K562 (cell line): ENCODE data around the gene SHB. TPM values are rescaled to one million over a fixed set of nuclear protein-coding genes. Genes with fewer than 3 reads are reported as not detected.

Source experiments
- ARHGAP35 ChIP-seq: fragments of 450-650 bp; IDR thresholded peaks from 2 replicates; pipeline ENCODE4 v1.6.1; 2018; ENCODE audit not compliant: partially characterized antibody
- BCOR ChIP-seq: fragments of 450-650 bp; IDR thresholded peaks from 2 replicates; pipeline ENCODE4 v1.6.1; 2016
- BHLHE40 ChIP-seq: IDR thresholded peaks from 2 replicates; pipeline ENCODE4 v1.6.1; 2011; ENCODE audit warnings: low read length, improper control_type of control experiment
- CAMTA2 ChIP-seq: fragments of 250-450 bp; sonication (Bioruptor Pico); conservative IDR thresholded peaks from 2 replicates; pipeline ENCODE4 v1.5.1; 2022
- CBFA2T3 ChIP-seq: fragments of 450-650 bp; IDR thresholded peaks from 2 replicates; pipeline ENCODE4 v1.6.1; 2017
- CHCHD3 ChIP-seq: fragments of 250-450 bp; sonication (Bioruptor Pico); IDR thresholded peaks from 2 replicates; pipeline ENCODE4 v2.1.2; 2022; ENCODE audit warnings: mild to moderate bottlenecking
- HNRNPH1 ChIP-seq: fragments of 200-400 bp; formaldehyde crosslinking; optimal IDR thresholded peaks from 2 replicates; pipeline ENCODE3; 2017; ENCODE audit warnings: low read depth, mild to moderate bottlenecking, low read length, moderate library complexity
- MCM5 ChIP-seq: fragments of 450-650 bp; IDR thresholded peaks from 2 replicates; pipeline ENCODE4 v1.6.1; 2016; ENCODE audit warnings: low read depth
- MCM7 ChIP-seq, 2 experiments: fragments of 450-650 bp; IDR thresholded peaks; 2 replicates each; pipeline ENCODE4 v1.6.1; 2016 to 2018
- RBBP5 ChIP-seq: fragments of 200-600 bp; sonication (generic); IDR thresholded peaks from 2 replicates; pipeline ENCODE4 v1.6.1; 2012; ENCODE audit warnings: borderline replicate concordance, mild to moderate bottlenecking, low read length, control low read depth, inconsistent platforms; ENCODE audit not compliant: insufficient read depth, poor library complexity, severe bottlenecking
- RBFOX2 ChIP-seq: fragments of 200-400 bp; formaldehyde crosslinking; IDR thresholded peaks from 2 replicates; pipeline ENCODE4 v1.6.1; 2017; ENCODE audit warnings: low read depth, mild to moderate bottlenecking, low read length, moderate library complexity
- SMARCB1 ChIP-seq: IDR thresholded peaks from 2 replicates; pipeline ENCODE4 v1.6.1; 2011; ENCODE audit warnings: improper control_type of control experiment, low read depth; ENCODE audit not compliant: insufficient read length
- TAL1 ChIP-seq: fragments of 450-650 bp; IDR thresholded peaks from 2 replicates; pipeline ENCODE4 v1.6.1; 2016; ENCODE audit warnings: mild to moderate bottlenecking
- TOE1 ChIP-seq, 2 experiments: fragments of 450-650 bp in 1 of 2; sonication (generic) in 1 of 2; formaldehyde crosslinking in 1 of 2; IDR thresholded peaks; 2 replicates each; pipeline versions ENCODE4 v1.7.1 to v1.8.0; 2016 to 2022; ENCODE audit warnings: borderline replicate concordance in 2 of 2, mild to moderate bottlenecking in 2 of 2, antibody characterized with exemption in 1 of 2, inconsistent platforms in 1 of 2, low read depth in 1 of 2, missing genetic modification reagents in 1 of 2, moderate library complexity in 1 of 2
- USF1 ChIP-seq: sonication (generic); formaldehyde crosslinking; IDR thresholded peaks from 2 replicates; pipeline ENCODE4 v1.9.0; 2022; ENCODE audit warnings: mild to moderate bottlenecking, missing genetic modification reagents
- YY1 ChIP-seq, 3 experiments: IDR thresholded peaks; 2 replicates each; pipeline ENCODE4 v1.6.1; 2011; ENCODE audit warnings: low read length in 2 of 3, mild to moderate bottlenecking in 2 of 3, moderate library complexity in 2 of 3, borderline replicate concordance in 1 of 3, control low read depth in 1 of 3, low read depth in 1 of 3; ENCODE audit not compliant: insufficient read depth in 3 of 3, insufficient replicate concordance in 2 of 3, control insufficient read depth in 1 of 3, insufficient read length in 1 of 3; ENCODE audit errors: extremely low read depth in 1 of 3
- ZNF282 ChIP-seq: sonication (generic); formaldehyde crosslinking; IDR thresholded peaks from 2 replicates; pipeline ENCODE4 v1.8.1; 2023; ENCODE audit warnings: missing genetic modification reagents
- ZNF41 ChIP-seq: fragments of 250-450 bp; sonication (Bioruptor Pico); conservative IDR thresholded peaks from 2 replicates; pipeline ENCODE4 v1.4.0; 2020; ENCODE audit warnings: mild to moderate bottlenecking
- ZNF584 ChIP-seq: fragments of 200-800 bp; sonication (Bioruptor generic); IDR thresholded peaks from 2 replicates; pipeline ENCODE4 v1.6.1; 2016; ENCODE audit warnings: low read depth, mild to moderate bottlenecking, missing genetic modification characterization, missing compliant biosample characterization
- ZNF707 ChIP-seq: fragments of 250-450 bp; sonication (Bioruptor Pico); conservative IDR thresholded peaks from 2 replicates; pipeline ENCODE4 v1.8.0; 2022; ENCODE audit warnings: inconsistent platforms, mild to moderate bottlenecking, moderate library complexity
- polyA plus RNA-seq, 8 experiments: library from polyadenylated mRNA; depleted of rRNA in 4 of 8; stranded (reverse) in 5 of 8; unstranded in 3 of 8; fragments of >200 nt; fragmentation: Nextera tagmentation in 2 of 8; fragmentation: Illumina TruSeq in 1 of 8; extraction: Ambion mirVana in 2 of 8; extraction: Trizol in 1 of 8; gene quantifications; 2 replicates each; pipeline versions ENCODE4 v1.2.1 to v1.2.3, GENCODE V29; 2011 to 2014; ENCODE audit warnings: inconsistent platforms in 1 of 8, missing spikeins in 1 of 8
- total RNA-seq, 7 experiments: library from RNA; depleted of rRNA in 6 of 7; stranded (reverse); fragments of >200 nt in 6 of 7; fragmentation: Illumina TruSeq in 2 of 7; extraction: Trizol in 2 of 7; gene quantifications; 2 replicates each; pipeline versions ENCODE4 v1.2.1 to v1.2.3, GENCODE V29; 2011 to 2021; ENCODE audit warnings: low replicate concordance in 1 of 7
- TF ChIP-seq, protein P1 (sequence below): sonication (generic); formaldehyde crosslinking; IDR thresholded peaks from 2 replicates; pipeline ENCODE4 v1.8.0; 2022; ENCODE audit warnings: mild to moderate bottlenecking, missing genetic modification reagents
- TF ChIP-seq, protein P2 (sequence below): IDR thresholded peaks from 2 replicates; pipeline ENCODE4 v1.6.1; 2011; ENCODE audit not compliant: insufficient read length; ENCODE audit errors: extremely low read depth

SHB gene
- total and polyA plus RNA-seq, 9 of the 15 experiments (the other 6 are each of a cell fraction or from before 2014, with no cell fraction given): 0.78 to 16.0 (median 5.3) TPM

- TF ChIP-seq, protein P1, sequence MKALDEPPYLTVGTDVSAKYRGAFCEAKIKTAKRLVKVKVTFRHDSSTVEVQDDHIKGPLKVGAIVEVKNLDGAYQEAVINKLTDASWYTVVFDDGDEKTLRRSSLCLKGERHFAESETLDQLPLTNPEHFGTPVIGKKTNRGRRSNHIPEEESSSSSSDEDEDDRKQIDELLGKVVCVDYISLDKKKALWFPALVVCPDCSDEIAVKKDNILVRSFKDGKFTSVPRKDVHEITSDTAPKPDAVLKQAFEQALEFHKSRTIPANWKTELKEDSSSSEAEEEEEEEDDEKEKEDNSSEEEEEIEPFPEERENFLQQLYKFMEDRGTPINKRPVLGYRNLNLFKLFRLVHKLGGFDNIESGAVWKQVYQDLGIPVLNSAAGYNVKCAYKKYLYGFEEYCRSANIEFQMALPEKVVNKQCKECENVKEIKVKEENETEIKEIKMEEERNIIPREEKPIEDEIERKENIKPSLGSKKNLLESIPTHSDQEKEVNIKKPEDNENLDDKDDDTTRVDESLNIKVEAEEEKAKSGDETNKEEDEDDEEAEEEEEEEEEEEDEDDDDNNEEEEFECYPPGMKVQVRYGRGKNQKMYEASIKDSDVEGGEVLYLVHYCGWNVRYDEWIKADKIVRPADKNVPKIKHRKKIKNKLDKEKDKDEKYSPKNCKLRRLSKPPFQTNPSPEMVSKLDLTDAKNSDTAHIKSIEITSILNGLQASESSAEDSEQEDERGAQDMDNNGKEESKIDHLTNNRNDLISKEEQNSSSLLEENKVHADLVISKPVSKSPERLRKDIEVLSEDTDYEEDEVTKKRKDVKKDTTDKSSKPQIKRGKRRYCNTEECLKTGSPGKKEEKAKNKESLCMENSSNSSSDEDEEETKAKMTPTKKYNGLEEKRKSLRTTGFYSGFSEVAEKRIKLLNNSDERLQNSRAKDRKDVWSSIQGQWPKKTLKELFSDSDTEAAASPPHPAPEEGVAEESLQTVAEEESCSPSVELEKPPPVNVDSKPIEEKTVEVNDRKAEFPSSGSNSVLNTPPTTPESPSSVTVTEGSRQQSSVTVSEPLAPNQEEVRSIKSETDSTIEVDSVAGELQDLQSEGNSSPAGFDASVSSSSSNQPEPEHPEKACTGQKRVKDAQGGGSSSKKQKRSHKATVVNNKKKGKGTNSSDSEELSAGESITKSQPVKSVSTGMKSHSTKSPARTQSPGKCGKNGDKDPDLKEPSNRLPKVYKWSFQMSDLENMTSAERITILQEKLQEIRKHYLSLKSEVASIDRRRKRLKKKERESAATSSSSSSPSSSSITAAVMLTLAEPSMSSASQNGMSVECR (CRISPR knock-in tag): no peak
- TF ChIP-seq CBFA2T3 (peak; percentile 20; the same call in 1 of the 2 replicates), HNRNPH1 (no peak), ZNF584 (no peak), ZNF707 (CRISPR knock-in tag) (no peak), RBBP5 (no peak), CAMTA2 (CRISPR knock-in tag) (no peak), SMARCB1 (no peak), RBFOX2 (no peak), ZNF41 (CRISPR knock-in tag) (no peak), USF1 (CRISPR knock-in tag) (0 out of 2 replicates have a peak, but pooled peaks have one; percentile 24), BHLHE40 (no peak), TOE1 (IDR thresholded peaks at IDR 0.05; ENCODE audit: borderline replicate concordance) (0 out of 2 replicates have a peak, but pooled peaks have one; percentile 22), TOE1 (CRISPR knock-in tag; IDR thresholded peaks at IDR 0.05; ENCODE audit: borderline replicate concordance, low read depth) (no peak), ZNF282 (no peak), YY1 (IDR thresholded peaks at IDR 0.05; ENCODE audit: borderline replicate concordance in 1 of 3, control insufficient read depth in 1 of 3, extremely low read depth in 1 of 3, insufficient read depth in 3 of 3, insufficient read length in 1 of 3, insufficient replicate concordance in 2 of 3, low read depth in 1 of 3, low read length in 2 of 3) (no peak), MCM7 (IDR thresholded peaks at IDR 0.05) (no peak), ARHGAP35 (no peak), CHCHD3 (CRISPR knock-in tag) (no peak), MCM5 (no peak), TAL1 (no peak), BCOR (peak; percentile 39; the same call in 1 of the 2 replicates)
- TF ChIP-seq, protein P2, sequence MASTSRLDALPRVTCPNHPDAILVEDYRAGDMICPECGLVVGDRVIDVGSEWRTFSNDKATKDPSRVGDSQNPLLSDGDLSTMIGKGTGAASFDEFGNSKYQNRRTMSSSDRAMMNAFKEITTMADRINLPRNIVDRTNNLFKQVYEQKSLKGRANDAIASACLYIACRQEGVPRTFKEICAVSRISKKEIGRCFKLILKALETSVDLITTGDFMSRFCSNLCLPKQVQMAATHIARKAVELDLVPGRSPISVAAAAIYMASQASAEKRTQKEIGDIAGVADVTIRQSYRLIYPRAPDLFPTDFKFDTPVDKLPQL: no peak
Measured at GRCh38 chr9:38088006-38088925, 19.2 kb upstream of the SHB start (continued).
